NCI-H1092 (cell line): ENCODE results near the gene RLN3.
"Not testable (repeated sequence)": the region's sequence is repeated elsewhere in the genome, so short reads cannot be mapped to it uniquely, and the experiment has no call there.

Experiments used
- DNase-seq: peaks from one replicate; lab custom pipeline; 2025; lab: John Stamatoyannopoulos, UW

Gene RLN3

GRCh38 chr19:14022469-14022868 lies 5.5 kb upstream of the RLN3 start:
- no peak for DNase-seq

- DNase-seq = no peak
Observed at GRCh38 chr19:14023404-14024235, 4.3 kb upstream of the RLN3 start.

DNA sequence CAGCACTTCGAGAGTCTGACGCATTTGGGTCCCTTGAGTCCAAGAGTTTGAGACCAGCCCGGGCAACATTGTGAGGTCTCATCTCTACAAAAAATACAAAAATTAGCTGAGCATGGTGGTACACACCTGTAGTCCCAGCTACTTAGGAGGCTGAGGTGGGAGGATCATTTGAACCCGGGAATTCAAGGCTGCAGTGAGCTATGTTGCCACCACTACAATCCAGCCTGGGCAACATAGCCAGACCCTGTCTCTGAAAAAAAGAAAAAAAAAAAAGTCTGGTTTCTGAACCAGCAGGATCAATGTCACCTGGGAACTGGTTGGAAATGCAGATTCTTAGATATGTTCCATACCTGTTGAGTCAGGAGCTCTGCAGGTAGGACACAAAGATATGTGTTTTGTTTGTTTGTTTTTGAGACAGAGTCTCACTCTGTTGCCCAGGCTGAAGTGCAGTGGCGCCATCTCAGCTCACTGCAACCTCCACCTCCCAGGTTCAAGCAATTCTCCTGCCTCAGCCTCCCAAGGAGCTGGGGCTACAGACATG lies 1.2 kb upstream of the RLN3 start:
- not testable (repeated sequence) for DNase-seq

DNA sequence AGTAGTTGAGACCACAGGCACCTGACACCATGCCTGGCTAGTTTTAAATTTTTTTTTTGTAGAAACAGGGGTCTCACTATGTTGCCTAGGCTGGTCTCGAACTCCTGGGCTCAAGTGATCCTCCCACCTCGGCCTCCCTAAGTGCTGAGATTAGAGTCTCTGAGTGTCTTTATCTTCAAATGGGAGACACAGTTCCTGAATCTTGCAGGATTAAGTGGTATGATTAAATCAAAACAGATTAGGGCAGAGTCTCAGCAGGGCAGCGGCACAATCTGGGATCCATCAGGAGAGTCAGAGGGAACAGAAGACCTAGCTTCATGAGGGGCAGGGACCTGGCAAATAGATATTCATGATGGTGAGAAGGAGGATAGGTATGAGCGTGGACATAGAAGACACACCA lies 953 bp downstream of the RLN3 start:
- no peak for DNase-seq

DNA sequence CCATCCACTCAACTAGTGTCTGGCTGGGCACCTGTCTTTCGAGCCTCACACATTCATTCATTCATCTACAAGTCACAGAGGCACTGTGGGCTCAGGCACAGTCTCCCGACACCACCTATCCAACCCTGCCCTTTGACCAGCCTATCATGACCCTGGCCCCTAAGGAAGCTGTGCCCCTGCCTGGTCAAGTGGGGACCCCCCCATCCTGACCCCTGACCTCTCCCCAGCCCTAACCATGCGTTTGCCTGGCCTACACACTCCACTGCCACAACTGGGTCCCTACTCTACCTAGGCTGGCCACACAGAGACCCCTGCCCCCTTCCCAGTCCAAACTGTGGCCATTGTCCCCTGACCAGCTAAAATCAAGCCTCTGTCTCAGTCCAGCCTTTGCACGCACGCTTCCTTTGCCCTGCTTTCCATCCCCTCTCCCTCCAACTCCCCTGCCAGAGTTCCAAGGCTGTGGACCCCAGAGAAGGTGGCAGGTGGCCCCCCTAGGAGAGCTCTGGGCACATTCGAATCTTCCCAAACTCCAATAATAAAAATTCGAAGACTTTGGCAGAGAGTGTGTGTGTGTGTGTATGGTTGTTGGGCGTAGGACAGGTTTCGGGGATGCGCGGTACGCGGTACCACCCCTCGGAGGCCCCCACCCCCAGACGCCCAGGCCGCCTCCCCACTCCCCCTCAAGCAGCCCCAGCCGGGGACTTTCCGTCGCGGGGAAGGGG lies 3.2 kb downstream of the RLN3 start:
- no peak for DNase-seq

DNA sequence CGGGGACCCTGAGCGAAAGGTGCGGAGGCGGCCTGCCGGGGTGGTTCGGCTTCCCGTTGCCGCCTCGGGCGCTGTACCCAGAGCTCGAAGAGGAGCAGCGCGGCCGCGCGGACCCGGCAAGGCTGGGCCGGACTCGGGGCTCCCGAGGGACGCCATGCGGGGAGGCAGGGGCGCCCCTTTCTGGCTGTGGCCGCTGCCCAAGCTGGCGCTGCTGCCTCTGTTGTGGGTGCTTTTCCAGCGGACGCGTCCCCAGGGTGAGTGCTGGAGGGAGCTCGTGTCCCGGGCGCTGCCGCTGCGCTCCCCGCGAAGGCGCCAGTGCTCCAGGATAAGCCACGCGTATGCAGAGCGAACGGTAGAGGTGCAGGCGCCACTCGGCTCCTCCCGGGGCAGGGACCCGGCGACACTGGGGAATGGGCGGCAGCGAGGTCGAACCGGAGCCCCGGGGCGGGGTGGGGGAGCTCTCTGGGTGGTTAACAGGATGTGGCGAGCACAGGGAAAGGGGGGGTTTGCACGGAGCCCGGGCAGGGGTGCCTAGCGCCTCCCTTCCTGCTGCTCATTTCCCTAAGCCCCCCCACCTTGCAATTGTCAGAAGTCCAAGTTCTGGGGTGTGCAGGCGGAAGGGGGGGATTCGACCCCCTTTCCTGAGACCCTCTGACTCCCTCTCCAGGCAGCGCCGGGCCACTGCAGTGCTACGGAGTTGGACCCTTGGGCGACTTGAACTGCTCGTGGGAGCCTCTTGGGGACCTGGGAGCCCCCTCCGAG lies 4.0 kb downstream of the RLN3 start, which contains the start of gene IL27RA:
Gene IL27RA, plus strand, starts transcription at position 44 of the 762 bp plus-strand sequence. Its CDS starts 111 bp downstream, at position 155.
- DNase-seq = peak; percentile 42

GRCh38 chr19:14033946-14034345 lies 6.0 kb downstream of the RLN3 start:
- no peak for DNase-seq

DNA sequence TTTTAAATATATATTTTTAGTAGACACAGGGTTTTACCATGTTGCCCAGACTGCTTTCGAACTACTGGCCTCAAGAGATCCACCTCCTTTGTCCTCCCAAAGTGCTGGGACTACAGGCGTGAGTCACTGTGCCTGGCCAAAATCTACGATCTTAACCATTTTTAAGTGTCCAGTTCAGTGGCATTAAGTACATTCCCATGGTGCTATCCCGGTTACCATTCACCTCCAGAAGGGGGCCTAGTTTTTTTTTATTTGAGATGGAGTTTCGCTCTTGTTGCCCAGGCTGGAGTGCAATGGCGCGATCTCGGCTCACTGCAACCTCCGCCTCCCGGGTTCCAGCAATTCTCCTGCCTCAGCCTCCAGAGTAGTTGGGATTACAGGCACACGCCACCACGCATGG lies 7.2 kb downstream of the RLN3 start:
- not testable (repeated sequence) for DNase-seq

DNA sequence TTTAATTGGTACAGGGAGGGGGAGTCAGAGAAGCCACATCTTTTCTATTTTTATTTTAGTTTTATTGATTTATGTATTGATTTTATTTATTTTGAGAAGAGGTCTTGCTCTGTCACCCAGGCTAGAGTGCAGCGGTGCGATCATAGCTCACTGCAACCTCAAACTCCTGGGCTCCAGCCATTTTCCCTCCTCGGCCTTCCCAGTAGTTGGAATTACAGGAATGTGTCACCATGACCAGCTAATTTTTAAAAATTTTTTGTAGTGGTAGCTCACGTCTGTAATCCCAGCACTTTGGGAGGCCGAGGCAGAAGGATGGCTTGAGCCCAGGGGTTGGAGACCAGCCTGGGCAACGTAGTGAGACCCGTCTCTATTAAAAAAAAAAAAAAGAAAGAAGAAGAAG lies 7.8 kb downstream of the RLN3 start:
- no peak for DNase-seq

GRCh38 chr19:14039181-14039580 lies 11.2 kb downstream of the RLN3 start:
- DNase-seq = no peak

- DNase-seq = not testable (repeated sequence)
Observed at GRCh38 chr19:14042659-14043608, 15.0 kb downstream of the RLN3 start.

DNA sequence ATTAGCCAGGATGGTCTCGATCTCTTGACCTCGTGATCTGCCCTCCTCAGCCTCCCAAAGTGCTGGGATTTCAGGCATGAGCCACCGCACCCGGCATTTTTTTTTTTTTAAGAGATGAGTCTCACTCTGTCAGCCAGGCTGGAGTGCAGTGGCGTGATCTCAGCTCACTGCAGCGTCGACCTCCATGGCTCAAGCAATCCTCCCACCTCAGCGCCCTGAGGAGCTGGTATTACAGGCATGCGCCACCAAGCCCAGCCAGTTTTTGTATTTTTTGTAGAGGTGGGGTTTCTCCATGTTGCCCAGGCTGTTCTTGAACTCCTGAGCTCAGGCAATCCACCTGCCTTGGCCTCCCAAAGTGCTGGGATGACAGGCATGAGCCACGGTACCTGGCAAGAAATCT lies 19.9 kb downstream of the RLN3 start:
- DNase-seq = not testable (repeated sequence)

GRCh38 chr19:14048443-14049153 lies 20.6 kb downstream of the RLN3 start:
- DNase-seq = peak; percentile 29

DNA sequence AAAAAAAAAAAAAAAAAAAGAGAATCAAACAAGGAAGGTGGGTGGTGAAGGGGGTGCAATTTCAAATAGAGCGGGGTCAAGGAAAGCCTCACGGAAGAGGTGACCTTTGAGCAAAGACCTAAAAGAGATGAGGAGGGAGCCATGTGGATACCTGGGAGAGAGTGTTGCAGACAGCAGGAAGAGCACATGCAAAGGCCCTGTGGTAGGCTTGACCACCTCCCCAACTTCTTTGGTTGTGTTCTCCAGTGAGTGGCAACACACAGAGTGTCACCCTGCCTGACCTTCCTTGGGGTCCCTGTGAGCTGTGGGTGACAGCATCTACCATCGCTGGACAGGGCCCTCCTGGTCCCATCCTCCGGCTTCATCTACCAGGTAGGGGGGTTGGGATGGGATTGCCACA lies 22.6 kb downstream of the RLN3 start:
- no peak for DNase-seq

DNA sequence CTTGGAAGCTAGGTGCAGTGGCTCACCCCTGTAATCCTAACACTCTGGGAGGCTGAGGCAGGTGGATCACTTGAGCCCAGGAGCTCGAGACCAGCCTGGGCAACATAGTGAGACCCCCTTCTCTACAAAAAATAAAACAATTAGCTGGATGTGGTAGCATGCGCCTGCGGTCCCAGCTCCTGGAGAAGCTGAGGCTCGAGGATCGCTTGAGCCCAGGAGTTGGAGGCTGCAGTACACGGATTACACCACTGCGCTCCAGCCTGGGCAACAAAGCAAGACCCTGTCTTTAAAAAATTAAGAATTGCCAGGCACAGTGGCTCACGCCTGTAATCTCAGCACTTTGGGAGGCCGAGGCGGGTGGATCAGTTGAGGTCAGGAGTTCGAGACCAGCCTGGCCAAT lies 23.0 kb downstream of the RLN3 start:
- not testable (repeated sequence) for DNase-seq

GRCh38 chr19:14051980-14052379 lies 24.0 kb downstream of the RLN3 start:
- DNase-seq = no peak

GRCh38 chr19:14052470-14052869 lies 24.5 kb downstream of the RLN3 start:
- DNase-seq = no peak

DNA sequence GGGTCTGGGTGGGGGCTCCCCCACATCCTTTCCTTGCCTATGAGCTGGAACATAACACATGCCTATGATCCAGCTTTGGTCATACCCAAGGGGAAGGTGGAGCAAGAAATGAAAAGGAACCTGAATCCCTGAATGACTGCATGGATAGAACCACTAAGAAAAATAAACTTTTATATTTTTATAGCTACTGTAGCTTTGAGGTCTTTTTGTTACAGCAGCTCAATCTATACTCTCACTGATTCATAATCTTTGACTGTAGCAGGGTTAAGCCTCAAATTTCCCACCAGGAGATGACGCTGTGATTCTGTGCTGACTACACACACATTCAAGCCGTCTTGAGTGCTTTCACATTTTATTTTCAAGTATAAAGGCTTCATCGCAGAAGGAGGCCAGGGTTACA lies 25.1 kb downstream of the RLN3 start:
- no peak for DNase-seq

GRCh38 chr19:14053500-14053899 lies 25.6 kb downstream of the RLN3 start:
- DNase-seq = no peak

DNA sequence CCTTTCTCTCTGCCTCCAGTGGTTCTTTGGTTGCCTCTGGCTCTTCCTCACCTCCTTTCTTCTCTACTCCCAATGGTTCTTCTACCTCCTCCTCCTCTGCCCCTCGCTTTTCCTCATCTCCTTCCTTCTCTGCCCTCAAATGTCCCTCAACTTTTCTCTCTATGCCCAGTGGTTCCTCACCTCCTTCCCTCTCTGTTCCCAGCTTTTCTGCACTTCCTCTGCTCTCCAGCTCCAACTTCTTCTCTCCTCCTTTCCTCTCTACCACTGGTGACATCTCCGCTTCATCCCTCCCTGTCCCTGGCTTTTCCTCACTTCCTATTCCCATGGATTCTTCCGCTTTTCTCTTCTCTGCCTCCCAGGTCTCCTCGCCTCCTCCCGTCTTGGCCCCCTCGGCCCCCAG lies 26.2 kb downstream of the RLN3 start:
- DNase-seq = no peak
